Esophagus mucosa (tissue), 1 donor: ENCODE results near the gene LOXHD1. TPM values are rescaled to one million over a fixed set of nuclear protein-coding genes. Genes with fewer than 3 reads are reported as not detected.

Experiments
- ATAC-seq: fragments of 200-7000 bp; cut with Tn5 transposase; one replicate; pipeline ENCODE4 v1.9.1; 2020
- total RNA-seq: library from RNA; stranded (reverse); gene quantifications from one replicate; pipeline ENCODE4 v1.2.4, GENCODE V29; 2023
- donor health status: DM: yes; HTN: yes; CAD: no.

LOXHD1 gene
- total RNA-seq, 1 donor from 2014 or later, result 0.12 TPM

- ATAC-seq, result no peak
These were observed 18.1 kb upstream of the LOXHD1 start for GRCh38 chr18:46675112-46675511.

- no peak for ATAC-seq
These were observed 15.3 kb upstream of the LOXHD1 start for GRCh38 chr18:46672062-46672970.

GRCh38 chr18:46668694-46669093, 11.7 kb upstream of the LOXHD1 start:
- no peak for ATAC-seq

GRCh38 chr18:46668135-46668534, 11.1 kb upstream of the LOXHD1 start:
- ATAC-seq, result no peak

GRCh38 chr18:46663539-46663938, 6.5 kb upstream of the LOXHD1 start:
- ATAC-seq, result no peak

- ATAC-seq, result no peak
These were observed 4.1 kb upstream of the LOXHD1 start for GRCh38 chr18:46660957-46661749.

- ATAC-seq, result no peak
These were observed 2.5 kb upstream of the LOXHD1 start for GRCh38 chr18:46659484-46659883.

- ATAC-seq, result no peak
These were observed 500 bp downstream of the LOXHD1 start for GRCh38 chr18:46656326-46657114.

- ATAC-seq, result no peak
These were observed 4.6 kb downstream of the LOXHD1 start for GRCh38 chr18:46652372-46652771.

- no peak for ATAC-seq
These were observed 6.3 kb downstream of the LOXHD1 start for GRCh38 chr18:46650681-46651080.

- no peak for ATAC-seq
These were observed 7.8 kb downstream of the LOXHD1 start for GRCh38 chr18:46649071-46649862.

GRCh38 chr18:46646468-46646867, 10.6 kb downstream of the LOXHD1 start:
- ATAC-seq, result no peak

GRCh38 chr18:46642561-46642960, 14.5 kb downstream of the LOXHD1 start:
- ATAC-seq, result no peak

- no peak for ATAC-seq
These were observed 15.1 kb downstream of the LOXHD1 start for GRCh38 chr18:46641917-46642316.

- no peak for ATAC-seq
These were observed 17.6 kb downstream of the LOXHD1 start for GRCh38 chr18:46639386-46639785.

- no peak for ATAC-seq
These were observed 20.9 kb downstream of the LOXHD1 start for GRCh38 chr18:46636040-46636630.

- peak; percentile 59 for ATAC-seq
These were observed 24.5 kb downstream of the LOXHD1 start for GRCh38 chr18:46632401-46633071.

GRCh38 chr18:46630991-46631390, 26.0 kb downstream of the LOXHD1 start:
- no peak for ATAC-seq

GRCh38 chr18:46630160-46630559, 26.9 kb downstream of the LOXHD1 start:
- no peak for ATAC-seq

GRCh38 chr18:46629361-46629760, 27.7 kb downstream of the LOXHD1 start:
- ATAC-seq, result no peak

GRCh38 chr18:46628206-46628605, 28.8 kb downstream of the LOXHD1 start:
- no peak for ATAC-seq
